Measurements from ENCODE around the gene CEP128.

DNA sequence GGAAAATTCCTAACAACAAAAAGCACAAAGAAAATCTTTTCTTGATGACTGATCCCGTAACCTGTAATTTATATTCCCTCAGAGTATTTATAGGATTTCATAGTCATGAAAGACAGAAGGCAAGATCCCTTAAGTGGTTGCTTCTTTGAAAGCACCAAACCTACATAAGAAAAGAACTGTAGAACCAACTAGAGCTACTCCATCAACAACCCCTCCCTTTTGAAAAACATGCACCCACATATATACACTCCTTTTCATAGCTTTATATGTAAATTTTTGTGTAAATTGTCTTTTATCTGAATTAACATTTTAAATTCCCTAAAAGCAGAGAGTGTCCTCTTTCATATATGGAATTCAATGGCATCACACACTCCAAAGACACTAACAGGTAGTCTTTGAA lies 215.3 kb downstream of the CEP128 start:
- TF ChIP-seq, protein P1, sequence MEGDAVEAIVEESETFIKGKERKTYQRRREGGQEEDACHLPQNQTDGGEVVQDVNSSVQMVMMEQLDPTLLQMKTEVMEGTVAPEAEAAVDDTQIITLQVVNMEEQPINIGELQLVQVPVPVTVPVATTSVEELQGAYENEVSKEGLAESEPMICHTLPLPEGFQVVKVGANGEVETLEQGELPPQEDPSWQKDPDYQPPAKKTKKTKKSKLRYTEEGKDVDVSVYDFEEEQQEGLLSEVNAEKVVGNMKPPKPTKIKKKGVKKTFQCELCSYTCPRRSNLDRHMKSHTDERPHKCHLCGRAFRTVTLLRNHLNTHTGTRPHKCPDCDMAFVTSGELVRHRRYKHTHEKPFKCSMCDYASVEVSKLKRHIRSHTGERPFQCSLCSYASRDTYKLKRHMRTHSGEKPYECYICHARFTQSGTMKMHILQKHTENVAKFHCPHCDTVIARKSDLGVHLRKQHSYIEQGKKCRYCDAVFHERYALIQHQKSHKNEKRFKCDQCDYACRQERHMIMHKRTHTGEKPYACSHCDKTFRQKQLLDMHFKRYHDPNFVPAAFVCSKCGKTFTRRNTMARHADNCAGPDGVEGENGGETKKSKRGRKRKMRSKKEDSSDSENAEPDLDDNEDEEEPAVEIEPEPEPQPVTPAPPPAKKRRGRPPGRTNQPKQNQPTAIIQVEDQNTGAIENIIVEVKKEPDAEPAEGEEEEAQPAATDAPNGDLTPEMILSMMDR (IDR thresholded peaks at IDR 0.05), result no peak
- TF ChIP-seq POLR2A (IDR thresholded peaks at IDR 0.05), result no peak
- TF ChIP-seq EP300 (IDR thresholded peaks at IDR 0.05), result no peak
- TF ChIP-seq POLR2AphosphoS5 (IDR thresholded peaks at IDR 0.05), result no peak

All from suprapubic skin (tissue), 4 donors.